GM10266 (cell line): ENCODE results near the gene KLHL30.

Experiments used
- DNase-seq: peaks from one replicate; pipeline ENCODE4 v3.0.0; 2012; ENCODE audit errors: extremely low spot score
- CTCF ChIP-seq: IDR thresholded peaks from 2 replicates; pipeline ENCODE4 v1.5.1; 2012; ENCODE audit warnings: mild to moderate bottlenecking, low read depth; ENCODE audit not compliant: control insufficient read depth, insufficient read depth; ENCODE audit errors: missing control alignments

KLHL30 gene

GRCh38 chr2:238143239-238143951 lies 4.9 kb downstream of the KLHL30 start:
- DNase-seq, result no peak
- TF ChIP-seq CTCF, result no peak

- TF ChIP-seq CTCF, result no peak
- DNase-seq, result no peak
These were observed 5.8 kb downstream of the KLHL30 start for GRCh38 chr2:238144262-238144661.

GRCh38 chr2:238145046-238145445 lies 6.6 kb downstream of the KLHL30 start:
- no peak for DNase-seq
- TF ChIP-seq CTCF, result no peak

GRCh38 chr2:238145851-238146250 lies 7.4 kb downstream of the KLHL30 start:
- TF ChIP-seq CTCF, result no peak
- DNase-seq, result no peak

- no peak for DNase-seq
- TF ChIP-seq CTCF, result no peak
These were observed 8.5 kb downstream of the KLHL30 start for GRCh38 chr2:238146884-238147544.

- no peak for DNase-seq
- no peak for TF ChIP-seq CTCF
These were observed 10.5 kb downstream of the KLHL30 start for GRCh38 chr2:238148981-238149380.
